GM18868 (cell line): ENCODE measurements around the gene PLEKHB1.
"Not testable (repeated sequence)": the region's sequence is repeated elsewhere in the genome, so short reads cannot be mapped to it uniquely, and the experiment has no call there.

Experiments used
- ATAC-seq: cut with Tn5 transposase; IDR thresholded peaks from one replicate; pipeline ENCODE4 v1.9.1; 2021; ENCODE audit warnings: mild to moderate bottlenecking, moderate library complexity; ENCODE audit not compliant: unreplicated experiment

The PLEKHB1 gene

GRCh38 chr11:73671701-73672100 is 25.3 kb downstream of the PLEKHB1 start:
- ATAC-seq, result no peak

- not testable (repeated sequence) for ATAC-seq
Measured at GRCh38 chr11:73676552-73676951, 30.2 kb downstream of the PLEKHB1 start.

DNA sequence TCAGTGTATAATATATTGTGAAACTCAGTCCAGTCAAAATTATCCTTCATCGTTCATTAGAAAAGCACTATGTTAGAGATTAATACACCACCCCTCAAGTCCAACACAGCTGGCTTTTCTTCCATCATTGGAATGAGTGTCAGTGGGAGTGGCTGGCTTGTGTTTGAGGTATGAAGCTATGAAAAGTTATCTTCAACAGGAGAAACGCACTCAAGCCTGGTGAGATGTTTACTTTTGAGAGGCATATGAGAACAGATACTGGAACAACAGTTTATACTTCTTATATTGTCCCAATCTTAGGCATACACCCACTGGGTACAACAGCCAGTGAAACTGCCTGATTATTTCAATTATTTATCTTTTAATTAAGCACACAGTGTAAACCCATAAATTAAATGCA is 34.3 kb downstream of the PLEKHB1 start:
- ATAC-seq, result no peak

- ATAC-seq, result no peak
Measured at GRCh38 chr11:73693899-73694525, 47.6 kb downstream of the PLEKHB1 start.

- no peak for ATAC-seq
Measured at GRCh38 chr11:73705053-73705452, 58.7 kb downstream of the PLEKHB1 start.

GRCh38 chr11:73710964-73711363 is 64.6 kb downstream of the PLEKHB1 start:
- ATAC-seq, result no peak
